HCT116 (cell line): ENCODE measurements around the gene ACRBP.

Experiments used
- CTCF ChIP-seq, 3 experiments: fragments of 200-600 bp in 1 of 3; sonication (generic) in 1 of 3; IDR thresholded peaks in 2 of 3; conservative IDR thresholded peaks in 1 of 3; 2 replicates each; pipeline ENCODE4 v1.5.1; 2012 to 2017; ENCODE audit warnings: low read depth in 2 of 3, low read length in 2 of 3, antibody characterized with exemption in 1 of 3, borderline replicate concordance in 1 of 3, control low read depth in 1 of 3, mild to moderate bottlenecking in 1 of 3, mixed read lengths in 1 of 3, mixed run types in 1 of 3, moderate library complexity in 1 of 3; ENCODE audit not compliant: insufficient read depth in 1 of 3
- ELF1 ChIP-seq: IDR thresholded peaks from 2 replicates; pipeline ENCODE4 v1.6.1; 2012; ENCODE audit warnings: low read depth, borderline replicate concordance
- POLR2A ChIP-seq: IDR thresholded peaks from 2 replicates; pipeline ENCODE4 v1.7.0; 2011; ENCODE audit warnings: borderline replicate concordance; ENCODE audit not compliant: insufficient read depth, insufficient read length; ENCODE audit errors: extremely low read depth
- POLR2AphosphoS5 ChIP-seq: IDR thresholded peaks from 2 replicates; pipeline ENCODE4 v1.6.1; 2011; ENCODE audit warnings: mild to moderate bottlenecking, low read depth, low read length, moderate library complexity
- SIN3A ChIP-seq: IDR thresholded peaks from 2 replicates; pipeline ENCODE4 v1.6.1; 2012; ENCODE audit warnings: low read depth
- SP1 ChIP-seq: IDR thresholded peaks from 2 replicates; pipeline ENCODE4 v1.6.1; 2012; ENCODE audit warnings: low read depth

- TF ChIP-seq SIN3A: no peak
- no peak for TF ChIP-seq POLR2A
- no peak for TF ChIP-seq ELF1
- TF ChIP-seq CTCF (IDR thresholded peaks at IDR 0.05 in 2 of 3, conservative IDR thresholded peaks at IDR 0.05 in 1 of 3; ENCODE audit: borderline replicate concordance in 1 of 3, insufficient read depth in 1 of 3, low read depth in 2 of 3, low read length in 2 of 3): no peak
- TF ChIP-seq SP1: no peak
- TF ChIP-seq POLR2AphosphoS5: 0 out of 2 replicates have a peak, but pooled peaks have one; percentile 27
Measured at GRCh38 chr12:6693832-6694355, 46.7 kb upstream of the ACRBP start.
